ENCODE results near the gene RIN1. TPM values are rescaled to one million over a fixed set of nuclear protein-coding genes. Genes with fewer than 3 reads are reported as not detected.

The RIN1 gene
- total and polyA plus RNA-seq, 9 of the 15 experiments (the other 6 are each of a cell fraction or from before 2014, with no cell fraction given) = 0.01 to 1.2 (median 0.45) TPM; not detected in 1

DNA sequence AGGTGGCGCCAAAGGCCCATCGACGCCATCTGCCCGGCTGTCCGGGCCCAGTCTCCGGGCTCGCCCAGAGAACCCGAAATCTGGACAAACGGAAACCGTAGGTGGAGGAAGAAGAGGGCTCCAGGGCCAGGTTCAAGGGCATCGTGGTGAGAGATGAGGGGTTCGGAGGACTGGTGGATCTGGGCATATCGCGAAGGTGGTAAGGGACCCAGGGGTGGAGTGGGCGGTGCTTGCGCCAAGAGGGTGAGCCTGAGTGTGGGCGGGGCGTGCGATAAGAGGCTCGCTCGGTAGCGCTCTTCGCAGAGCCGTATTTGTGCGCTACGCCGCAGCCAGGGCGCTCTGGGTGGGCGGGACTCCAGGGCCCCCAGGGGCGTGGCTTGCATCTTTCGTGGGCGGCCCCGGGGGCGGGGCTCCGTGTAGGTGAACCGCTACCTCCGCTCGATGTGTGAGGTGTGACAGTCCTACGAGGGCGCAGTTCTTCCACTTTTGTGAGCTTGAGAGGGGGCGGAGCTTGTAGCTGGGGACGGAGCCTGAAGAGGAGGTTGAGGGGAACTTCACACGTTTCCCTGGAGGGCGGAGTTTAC lies 24.2 kb downstream of the RIN1 start (continued):
- TF ChIP-seq NR0B1 (IDR thresholded peaks at IDR 0.05; ENCODE audit: partially characterized antibody) (no peak), MAZ (CRISPR knock-in tag; conservative IDR thresholded peaks at IDR 0.05 in 1 of 2, IDR thresholded peaks at IDR 0.05 in 1 of 2) (peak in 1 of 2 experiments; percentile 78; a peak in 3 of 4 replicates), STAG1 (CRISPR knock-in tag; IDR thresholded peaks at IDR 0.05; ENCODE audit: borderline replicate concordance) (peak; percentile 86; the same call in 1 of the 2 replicates), HLTF (IDR thresholded peaks at IDR 0.05) (peak; percentile 86), KLF1 (tag; IDR thresholded peaks at IDR 0.05) (peak; percentile 56; the same call in 1 of the 2 replicates), TRIM24 (IDR thresholded peaks at IDR 0.05) (peak in 1 of 2 experiments; percentile 55; a peak in 2 of 4 replicates), HDAC1 (IDR thresholded peaks at IDR 0.05) (peak in 1 of 2 experiments; percentile 93; a peak in 2 of 4 replicates), ZBTB43 (CRISPR knock-in tag; IDR thresholded peaks at IDR 0.05) (no peak), MBD2 (IDR thresholded peaks at IDR 0.05; ENCODE audit: borderline replicate concordance, low read depth) (0 out of 2 replicates have a peak, but pooled peaks have one; percentile 26), ZNF830 (CRISPR knock-in tag; IDR thresholded peaks at IDR 0.05) (no peak), TARDBP (IDR thresholded peaks at IDR 0.05) (peak; percentile 84), BRD9 (IDR thresholded peaks at IDR 0.05; ENCODE audit: low read depth, partially characterized antibody) (peak; percentile 96), CBX1 (IDR thresholded peaks at IDR 0.05; ENCODE audit: low read depth) (peak; percentile 35; the same call in 1 of the 2 replicates), TCF7 (IDR thresholded peaks at IDR 0.05; ENCODE audit: borderline replicate concordance) (no peak), E2F1 (CRISPR knock-in tag; IDR thresholded peaks at IDR 0.05) (0 out of 2 replicates have a peak, but pooled peaks have one; percentile 80), XRCC5 (IDR thresholded peaks at IDR 0.05; ENCODE audit: low read depth, low read length) (peak; percentile 87), LARP7 (IDR thresholded peaks at IDR 0.05) (peak; percentile 90; the same call in 1 of the 2 replicates), ZBTB7A (IDR thresholded peaks at IDR 0.05; ENCODE audit: borderline replicate concordance, control insufficient read depth, low read depth, low read length) (peak; percentile 72; the same call in 1 of the 2 replicates)
- TF ChIP-seq, protein P1, sequence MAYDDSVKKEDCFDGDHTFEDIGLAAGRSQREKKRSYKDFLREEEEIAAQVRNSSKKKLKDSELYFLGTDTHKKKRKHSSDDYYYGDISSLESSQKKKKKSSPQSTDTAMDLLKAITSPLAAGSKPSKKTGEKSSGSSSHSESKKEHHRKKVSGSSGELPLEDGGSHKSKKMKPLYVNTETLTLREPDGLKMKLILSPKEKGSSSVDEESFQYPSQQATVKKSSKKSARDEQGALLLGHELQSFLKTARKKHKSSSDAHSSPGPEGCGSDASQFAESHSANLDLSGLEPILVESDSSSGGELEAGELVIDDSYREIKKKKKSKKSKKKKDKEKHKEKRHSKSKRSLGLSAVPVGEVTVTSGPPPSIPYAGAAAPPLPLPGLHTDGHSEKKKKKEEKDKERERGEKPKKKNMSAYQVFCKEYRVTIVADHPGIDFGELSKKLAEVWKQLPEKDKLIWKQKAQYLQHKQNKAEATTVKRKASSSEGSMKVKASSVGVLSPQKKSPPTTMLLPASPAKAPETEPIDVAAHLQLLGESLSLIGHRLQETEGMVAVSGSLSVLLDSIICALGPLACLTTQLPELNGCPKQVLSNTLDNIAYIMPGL (CRISPR knock-in tag; IDR thresholded peaks at IDR 0.05) = peak; percentile 77; the same call in 1 of the 2 replicates
- TF ChIP-seq, protein P2, sequence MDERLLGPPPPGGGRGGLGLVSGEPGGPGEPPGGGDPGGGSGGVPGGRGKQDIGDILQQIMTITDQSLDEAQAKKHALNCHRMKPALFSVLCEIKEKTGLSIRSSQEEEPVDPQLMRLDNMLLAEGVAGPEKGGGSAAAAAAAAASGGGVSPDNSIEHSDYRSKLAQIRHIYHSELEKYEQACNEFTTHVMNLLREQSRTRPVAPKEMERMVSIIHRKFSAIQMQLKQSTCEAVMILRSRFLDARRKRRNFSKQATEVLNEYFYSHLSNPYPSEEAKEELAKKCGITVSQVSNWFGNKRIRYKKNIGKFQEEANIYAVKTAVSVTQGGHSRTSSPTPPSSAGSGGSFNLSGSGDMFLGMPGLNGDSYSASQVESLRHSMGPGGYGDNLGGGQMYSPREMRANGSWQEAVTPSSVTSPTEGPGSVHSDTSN (CRISPR knock-in tag; IDR thresholded peaks at IDR 0.05; ENCODE audit: low read depth) = no peak
- TF ChIP-seq, protein P2 (tag; conservative IDR thresholded peaks at IDR 0.05; ENCODE audit: low read depth) = no peak

Data from K562 (cell line).